OCI-LY1 (cell line): ENCODE data around the gene IGFBP7.

ENCODE experiments used
- EZH2 ChIP-seq: fragments of 200-600 bp; sonication (generic), shearing (Covaris generic); IDR thresholded peaks from 2 replicates; pipeline ENCODE4 v1.8.0; 2017; ENCODE audit warnings: borderline replicate concordance, mixed run types, mild to moderate bottlenecking, antibody characterized with exemption, low read length, moderate library complexity, mixed read lengths
- TF ChIP-seq, protein P1 (sequence below): fragments of 200-600 bp; sonication (generic), shearing (Covaris generic); IDR thresholded peaks from 2 replicates; pipeline ENCODE4 v1.5.1; 2017; ENCODE audit warnings: mild to moderate bottlenecking, antibody characterized with exemption, low read length, moderate library complexity, mixed read lengths

GRCh38 chr4:57063518-57063917 lies 46.7 kb downstream of the IGFBP7 start:
- TF ChIP-seq, protein P1, sequence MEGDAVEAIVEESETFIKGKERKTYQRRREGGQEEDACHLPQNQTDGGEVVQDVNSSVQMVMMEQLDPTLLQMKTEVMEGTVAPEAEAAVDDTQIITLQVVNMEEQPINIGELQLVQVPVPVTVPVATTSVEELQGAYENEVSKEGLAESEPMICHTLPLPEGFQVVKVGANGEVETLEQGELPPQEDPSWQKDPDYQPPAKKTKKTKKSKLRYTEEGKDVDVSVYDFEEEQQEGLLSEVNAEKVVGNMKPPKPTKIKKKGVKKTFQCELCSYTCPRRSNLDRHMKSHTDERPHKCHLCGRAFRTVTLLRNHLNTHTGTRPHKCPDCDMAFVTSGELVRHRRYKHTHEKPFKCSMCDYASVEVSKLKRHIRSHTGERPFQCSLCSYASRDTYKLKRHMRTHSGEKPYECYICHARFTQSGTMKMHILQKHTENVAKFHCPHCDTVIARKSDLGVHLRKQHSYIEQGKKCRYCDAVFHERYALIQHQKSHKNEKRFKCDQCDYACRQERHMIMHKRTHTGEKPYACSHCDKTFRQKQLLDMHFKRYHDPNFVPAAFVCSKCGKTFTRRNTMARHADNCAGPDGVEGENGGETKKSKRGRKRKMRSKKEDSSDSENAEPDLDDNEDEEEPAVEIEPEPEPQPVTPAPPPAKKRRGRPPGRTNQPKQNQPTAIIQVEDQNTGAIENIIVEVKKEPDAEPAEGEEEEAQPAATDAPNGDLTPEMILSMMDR, result no peak
- no peak for TF ChIP-seq EZH2
